ENCODE results near the gene KRT23.

KRT23 gene

DNA sequence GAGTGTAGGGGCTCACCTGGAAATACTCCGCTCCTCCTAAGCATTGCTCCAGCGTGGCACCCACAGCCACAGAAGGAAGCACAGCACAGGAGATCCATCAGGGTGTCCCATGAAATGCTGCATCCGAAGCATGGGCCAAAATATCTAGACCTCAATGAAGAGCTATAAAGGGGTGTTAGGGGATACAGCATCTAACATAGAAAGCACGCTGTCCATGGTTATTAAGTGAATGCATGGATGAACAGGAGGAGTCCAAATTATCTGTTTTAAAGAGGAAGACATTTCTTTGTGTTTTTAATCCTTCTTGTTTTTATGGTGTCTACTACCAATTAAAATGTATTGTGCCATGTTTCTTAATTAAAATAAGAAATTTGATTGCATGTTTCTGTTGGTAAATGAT, 30.8 kb downstream of the KRT23 start:
- DNase-seq, result no peak

DNA sequence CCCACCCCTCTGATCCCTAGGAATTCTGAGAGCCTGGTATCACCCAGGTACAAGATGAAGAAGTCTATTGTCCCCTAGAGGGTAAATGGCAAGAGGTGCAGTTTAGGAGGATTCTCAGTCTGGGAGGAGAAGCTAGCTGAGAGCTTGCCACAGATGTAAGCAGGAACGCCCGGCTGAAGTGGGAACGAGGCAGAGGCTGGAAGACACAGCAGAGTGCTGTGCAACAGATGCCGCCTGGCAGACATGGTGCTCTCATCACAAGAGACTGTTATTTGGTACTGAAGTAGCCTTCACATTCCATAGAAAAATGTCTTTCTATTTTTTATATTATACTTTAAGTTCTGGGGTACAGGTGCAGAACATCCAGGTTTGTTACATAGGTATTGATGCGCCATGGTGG, 32.1 kb downstream of the KRT23 start:
- DNase-seq, result no peak

GRCh38 chr17:40903129-40903847, 34.2 kb downstream of the KRT23 start:
- DNase-seq, result no peak

DNA sequence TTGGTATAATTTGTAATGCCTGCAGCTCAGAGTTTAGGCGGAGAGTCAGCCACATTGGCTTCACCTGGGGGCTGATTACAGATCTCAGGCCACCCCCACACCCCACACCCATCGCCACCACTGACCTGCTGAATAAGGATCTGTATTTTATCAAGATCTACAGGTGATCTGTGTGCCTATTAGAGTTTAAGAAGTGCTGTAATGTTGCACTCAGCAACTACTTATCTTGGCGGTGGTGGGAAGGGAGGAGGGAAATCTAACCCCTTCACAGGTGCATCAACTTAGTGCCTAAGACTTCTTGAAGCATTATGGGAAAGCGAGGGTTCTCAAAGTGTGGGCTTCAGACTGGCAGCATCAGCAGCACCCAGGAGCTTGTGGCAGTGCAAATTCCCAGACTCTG, 34.9 kb downstream of the KRT23 start:
- DNase-seq, result no peak

DNA sequence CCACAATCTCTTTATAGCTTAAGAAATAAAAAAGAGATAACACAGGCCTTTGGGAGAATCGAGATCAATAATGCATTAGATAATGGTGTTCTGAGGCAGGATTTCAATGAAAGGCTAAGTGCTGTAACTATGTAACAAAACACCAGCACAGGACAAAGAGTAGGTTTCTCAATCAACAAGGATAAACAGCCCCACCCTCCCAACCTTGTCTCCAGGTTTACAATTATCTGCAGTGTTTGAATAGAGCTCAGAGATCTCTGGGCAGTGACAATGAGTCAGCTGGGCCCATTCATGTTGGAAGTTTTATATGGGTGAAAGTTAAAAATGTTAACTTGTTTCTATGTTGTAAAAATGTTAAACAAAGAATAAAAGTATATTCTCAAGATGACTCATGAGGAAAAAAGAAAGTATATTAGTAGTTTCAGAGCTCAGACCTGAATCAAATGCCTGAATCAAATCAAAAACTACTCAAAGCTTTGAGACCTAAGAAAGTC, 35.4 kb downstream of the KRT23 start:
- DNase-seq, result no peak

DNA sequence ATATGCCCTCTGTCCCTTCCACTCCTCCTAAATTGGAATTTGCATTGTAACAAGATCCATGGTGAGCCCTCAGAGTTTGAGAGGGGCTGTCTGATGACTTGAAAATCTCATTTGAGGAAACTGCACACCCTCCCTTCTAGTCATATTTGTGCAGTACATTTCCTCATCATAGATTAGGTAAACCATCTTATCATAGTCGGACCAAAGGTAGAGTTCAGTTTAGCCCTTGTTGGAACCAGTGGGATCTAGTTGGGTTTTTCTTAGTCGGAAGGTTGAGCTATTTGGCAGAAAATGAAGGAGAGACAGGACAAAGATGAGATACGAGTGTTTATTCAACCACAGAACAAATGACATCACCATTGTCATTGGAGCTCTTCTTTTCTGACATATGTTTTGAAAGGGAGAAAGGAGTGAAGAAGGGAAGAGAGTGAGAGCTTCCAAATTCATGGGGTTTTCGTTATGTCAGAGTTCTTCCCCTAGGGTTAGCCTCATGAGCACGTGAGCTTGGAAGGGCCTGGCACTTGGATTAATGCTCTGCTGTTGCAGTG, 36.6 kb downstream of the KRT23 start:
- no peak for DNase-seq

DNA sequence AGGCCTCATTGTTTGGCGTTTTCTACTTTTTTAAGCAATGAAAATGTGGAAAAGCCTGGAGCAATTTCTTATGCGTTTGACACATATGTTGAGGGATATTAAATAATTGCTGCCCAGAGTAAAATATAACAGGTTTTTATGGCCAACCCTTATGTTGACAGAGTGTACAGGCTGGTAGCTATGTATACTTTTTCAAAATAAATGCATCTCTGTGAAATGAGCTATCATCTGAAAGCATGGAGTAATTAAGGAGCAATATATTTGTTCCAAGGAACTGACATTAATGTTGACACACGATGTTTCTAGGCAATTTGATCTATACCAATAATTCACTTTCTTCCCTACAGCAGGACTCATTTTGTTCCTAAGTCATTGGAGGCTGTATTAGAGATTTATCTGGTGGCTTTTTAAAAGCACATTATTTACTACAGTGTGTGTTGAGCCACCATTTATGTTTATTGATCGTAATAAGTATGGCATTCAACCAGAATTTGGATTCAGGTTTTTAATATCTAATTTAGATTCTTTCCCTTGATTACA, 40.5 kb downstream of the KRT23 start:
- no peak for DNase-seq

GRCh38 chr17:40895106-40895730, 42.2 kb downstream of the KRT23 start:
- no peak for DNase-seq

GRCh38 chr17:40888196-40888720, 49.2 kb downstream of the KRT23 start:
- no peak for DNase-seq

DNA sequence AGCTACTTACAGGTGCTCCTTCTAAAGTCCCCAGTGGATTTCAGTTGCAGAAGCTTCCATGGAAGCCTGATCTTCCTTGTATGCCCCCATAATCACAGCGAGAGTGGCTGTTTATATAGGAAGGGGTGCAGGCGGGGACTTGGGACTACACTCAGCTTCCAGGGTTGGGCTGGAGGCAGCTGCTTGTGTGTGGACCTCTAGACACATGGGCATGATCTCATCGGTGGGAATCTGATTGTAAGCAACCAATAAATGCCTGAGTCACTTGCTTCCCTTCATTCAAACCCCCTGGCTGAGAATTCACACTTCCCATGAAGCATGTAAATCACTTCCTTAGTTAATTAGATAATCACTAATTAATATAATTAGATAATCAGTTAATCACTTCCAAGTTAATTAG, 51.4 kb downstream of the KRT23 start:
- no peak for DNase-seq

- DNase-seq, result no peak
Observed at GRCh38 chr17:40884708-40885512, 52.5 kb downstream of the KRT23 start, which contains the start of gene KRT20. TSS of gene KRT20 (minus strand) at chr17:40885242. CDS start at chr17:40885185, 57 bp downstream.

DNA sequence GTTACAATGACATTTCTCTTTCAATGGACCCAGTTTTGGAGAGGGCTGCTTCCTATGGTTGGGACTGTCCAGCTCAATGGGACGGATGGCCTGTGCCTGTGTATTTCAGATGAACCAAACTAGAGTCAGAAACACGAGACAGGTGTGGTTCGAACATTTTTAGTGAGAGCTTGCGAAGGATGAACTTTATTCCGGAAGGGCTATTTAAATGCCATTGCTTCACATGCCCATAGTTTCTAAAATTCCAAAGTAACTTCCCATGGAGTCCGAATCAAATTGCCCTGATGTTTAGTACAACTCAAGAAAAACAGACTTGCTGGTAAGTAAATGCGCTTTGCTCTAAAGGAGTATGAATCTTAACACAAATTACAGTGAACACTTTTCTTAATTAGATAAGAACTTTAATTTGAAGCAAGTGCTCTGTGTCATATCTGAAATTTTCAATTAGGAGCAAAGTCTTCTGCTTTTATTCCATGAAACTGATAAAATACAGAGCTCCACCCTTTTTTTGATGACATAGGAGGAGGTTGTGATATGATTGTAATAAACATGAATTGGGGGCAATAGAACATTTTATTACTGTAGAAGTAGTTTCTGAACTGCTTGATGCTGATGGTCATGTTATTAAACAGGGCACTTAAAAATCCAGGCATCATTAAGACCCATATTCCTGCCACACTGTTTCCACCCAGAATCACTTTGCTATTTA, 53.7 kb downstream of the KRT23 start:
- no peak for DNase-seq

- no peak for DNase-seq
Observed at GRCh38 chr17:40883031-40883430, 54.4 kb downstream of the KRT23 start.

DNA sequence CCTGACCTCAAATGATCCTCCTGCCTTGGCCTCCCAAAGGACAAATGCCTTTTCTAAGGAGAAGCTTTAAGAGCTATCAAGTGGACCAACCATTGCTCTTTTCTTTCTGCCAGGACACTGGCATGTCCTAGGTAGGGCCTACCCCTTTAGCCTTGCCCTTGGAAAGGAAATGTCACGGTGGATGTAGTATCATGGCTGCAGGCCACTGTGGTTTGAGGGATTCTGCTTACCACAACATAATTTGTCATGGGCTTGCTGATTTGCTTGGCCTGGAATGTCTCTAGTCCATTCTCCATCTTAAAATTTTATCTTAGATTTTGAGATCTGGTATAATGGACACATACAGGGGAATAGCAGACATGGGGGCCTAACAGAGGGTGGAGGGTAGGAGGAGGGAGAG, 58.4 kb downstream of the KRT23 start:
- no peak for DNase-seq

DNA sequence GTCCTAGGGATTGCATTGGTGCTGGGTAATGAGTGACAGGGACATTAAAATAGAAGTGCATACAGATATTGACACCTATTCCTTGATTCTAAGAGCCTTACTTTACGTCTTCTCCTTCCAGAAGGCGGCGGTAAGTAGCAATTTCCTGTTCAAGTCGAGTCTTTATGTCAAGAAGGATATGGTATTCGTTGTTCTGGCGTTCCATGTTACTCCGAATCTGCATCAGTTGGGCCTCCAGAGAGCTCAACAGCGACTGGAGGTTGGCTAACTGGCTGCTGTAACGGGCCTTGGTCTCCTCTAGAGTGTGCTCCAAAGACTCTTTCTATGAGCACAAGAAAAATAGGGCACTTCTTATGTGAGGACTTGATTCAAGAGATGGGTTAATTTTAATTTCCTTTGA, 59.4 kb downstream of the KRT23 start:
- no peak for DNase-seq

GRCh38 chr17:40873801-40874200, 63.6 kb downstream of the KRT23 start:
- DNase-seq, result no peak

- no peak for DNase-seq
Observed at GRCh38 chr17:40873255-40873654, 64.2 kb downstream of the KRT23 start.
